ENCODE measurements around the gene FOXN1.

DNA sequence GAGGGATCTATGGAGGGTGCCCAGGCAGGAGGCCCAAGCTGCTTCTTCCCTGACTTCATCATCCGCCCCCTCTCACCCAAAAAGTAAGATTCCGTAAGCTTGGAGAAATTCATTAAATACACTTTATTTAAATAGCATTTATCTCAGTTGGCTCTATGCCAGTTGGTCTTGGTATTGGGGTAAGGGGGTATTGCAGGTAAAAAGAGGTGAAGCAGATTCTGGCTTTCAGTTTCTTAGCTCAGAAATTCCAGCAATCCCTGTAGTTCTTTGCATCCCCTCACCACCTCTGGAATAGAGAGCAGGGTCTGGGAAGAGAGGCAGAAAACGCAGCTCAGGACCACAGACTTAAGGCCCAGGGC lies 71.3 kb downstream of the FOXN1 start:
- TF ChIP-seq, protein P1, sequence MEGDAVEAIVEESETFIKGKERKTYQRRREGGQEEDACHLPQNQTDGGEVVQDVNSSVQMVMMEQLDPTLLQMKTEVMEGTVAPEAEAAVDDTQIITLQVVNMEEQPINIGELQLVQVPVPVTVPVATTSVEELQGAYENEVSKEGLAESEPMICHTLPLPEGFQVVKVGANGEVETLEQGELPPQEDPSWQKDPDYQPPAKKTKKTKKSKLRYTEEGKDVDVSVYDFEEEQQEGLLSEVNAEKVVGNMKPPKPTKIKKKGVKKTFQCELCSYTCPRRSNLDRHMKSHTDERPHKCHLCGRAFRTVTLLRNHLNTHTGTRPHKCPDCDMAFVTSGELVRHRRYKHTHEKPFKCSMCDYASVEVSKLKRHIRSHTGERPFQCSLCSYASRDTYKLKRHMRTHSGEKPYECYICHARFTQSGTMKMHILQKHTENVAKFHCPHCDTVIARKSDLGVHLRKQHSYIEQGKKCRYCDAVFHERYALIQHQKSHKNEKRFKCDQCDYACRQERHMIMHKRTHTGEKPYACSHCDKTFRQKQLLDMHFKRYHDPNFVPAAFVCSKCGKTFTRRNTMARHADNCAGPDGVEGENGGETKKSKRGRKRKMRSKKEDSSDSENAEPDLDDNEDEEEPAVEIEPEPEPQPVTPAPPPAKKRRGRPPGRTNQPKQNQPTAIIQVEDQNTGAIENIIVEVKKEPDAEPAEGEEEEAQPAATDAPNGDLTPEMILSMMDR (conservative IDR thresholded peaks at IDR 0.05 in 1 of 2, IDR thresholded peaks at IDR 0.05 in 1 of 2; ENCODE audit: low read depth in 1 of 2, low read length in 2 of 2) = no peak
- no peak for TF ChIP-seq EZH2 (IDR thresholded peaks at IDR 0.05; ENCODE audit: low read length, missing control alignments)

Data from fibroblast of lung (primary cell).